HEK293 (cell line): ENCODE results near the gene NCKAP5.

Source experiments
- CTCF ChIA-PET: fragments of 350-600 bp; formaldehyde crosslinking; extraction: SDS; loops from one replicate; lab custom pipeline; 2021; ENCODE audit warnings: antibody characterized with exemption; lab: Yijun Ruan, JAX
- POLR2A ChIA-PET: fragments of 300-600 bp; formaldehyde crosslinking; extraction: SDS; loops from one replicate; lab custom pipeline; 2020; ENCODE audit warnings: antibody characterized with exemption, inconsistent platforms; lab: Yijun Ruan, JAX
- H3K27ac ChIP-seq: fragments of 200-500 bp; sonication (Bioruptor generic); 2 replicates; pipeline ENCODE4 v1.5.1; 2014; ENCODE audit warnings: low read depth, low read length, control low read depth, inconsistent platforms; ENCODE audit errors: extremely low read depth
- H3K36me3 ChIP-seq, 2 experiments: fragments of 200-500 bp in 1 of 2; sonication (Bioruptor generic) in 1 of 2; 1 replicate in 1 of 2; 2 replicates in 1 of 2; pipeline ENCODE4 v1.5.1; 2014 to 2017; ENCODE audit warnings: inconsistent platforms in 2 of 2, low read length in 2 of 2; ENCODE audit not compliant: control insufficient read depth in 2 of 2, insufficient read depth in 1 of 2
- H3K4me1 ChIP-seq: fragments of 200-500 bp; sonication (Bioruptor generic); 2 replicates; pipeline ENCODE4 v1.5.1; 2014; ENCODE audit warnings: mild to moderate bottlenecking, low read length, inconsistent platforms; ENCODE audit not compliant: control insufficient read depth, insufficient read depth
- H3K4me3 ChIP-seq: 2 replicates; pipeline ENCODE4 v1.5.1; 2011; ENCODE audit warnings: low read depth, mild to moderate bottlenecking, control low read depth, low read length, moderate library complexity
- H3K9me3 ChIP-seq: fragments of 200-500 bp; sonication (Bioruptor generic); 2 replicates; pipeline ENCODE4 v1.5.1; 2014; ENCODE audit warnings: low read depth, low read length, inconsistent platforms; ENCODE audit not compliant: control insufficient read depth, insufficient read depth
- RBAK ChIP-seq: fragments of 450-650 bp; formaldehyde crosslinking; IDR thresholded peaks from 2 replicates; pipeline ENCODE4 v1.5.1; 2016; ENCODE audit warnings: missing biosample characterization, missing genetic modification characterization
- REPIN1 ChIP-seq: fragments of 450-650 bp; formaldehyde crosslinking; IDR thresholded peaks from 2 replicates; pipeline ENCODE4 v1.5.1; 2017; ENCODE audit warnings: missing biosample characterization, missing genetic modification characterization, low read depth
- REST ChIP-seq: fragments of 450-650 bp; formaldehyde crosslinking; IDR thresholded peaks from 2 replicates; pipeline ENCODE4 v1.5.1; 2016; ENCODE audit warnings: missing biosample characterization, missing genetic modification characterization
- SCRT2 ChIP-seq: fragments of 450-650 bp; formaldehyde crosslinking; IDR thresholded peaks from 2 replicates; pipeline ENCODE4 v1.5.1; 2016; ENCODE audit warnings: missing biosample characterization, missing genetic modification characterization
- ZBTB6 ChIP-seq: fragments of 450-650 bp; formaldehyde crosslinking; IDR thresholded peaks from 2 replicates; pipeline ENCODE4 v1.5.1; 2017; ENCODE audit warnings: missing biosample characterization, missing genetic modification characterization
- ZBTB8A ChIP-seq: fragments of 450-650 bp; formaldehyde crosslinking; IDR thresholded peaks from 2 replicates; pipeline ENCODE4 v1.5.1; 2016; ENCODE audit warnings: missing biosample characterization, missing genetic modification characterization
- ZFP41 ChIP-seq: fragments of 450-650 bp; formaldehyde crosslinking; IDR thresholded peaks from 2 replicates; pipeline ENCODE4 v1.5.1; 2016; ENCODE audit warnings: missing biosample characterization, missing genetic modification characterization, borderline replicate concordance
- ZFP69B ChIP-seq: fragments of 450-650 bp; formaldehyde crosslinking; IDR thresholded peaks from 2 replicates; pipeline ENCODE4 v1.5.1; 2016; ENCODE audit warnings: missing biosample characterization, missing genetic modification characterization
- ZNF292 ChIP-seq: fragments of 450-650 bp; formaldehyde crosslinking; IDR thresholded peaks from 2 replicates; pipeline ENCODE4 v1.5.1; 2016; ENCODE audit warnings: low read depth, missing biosample characterization, missing genetic modification characterization, borderline replicate concordance
- ZNF302 ChIP-seq: fragments of 450-650 bp; formaldehyde crosslinking; IDR thresholded peaks from 2 replicates; pipeline ENCODE4 v1.5.1; 2016; ENCODE audit warnings: missing biosample characterization, missing genetic modification characterization, low read depth
- ZNF449 ChIP-seq: fragments of 450-650 bp; formaldehyde crosslinking; IDR thresholded peaks from 2 replicates; pipeline ENCODE4 v1.5.1; 2017; ENCODE audit warnings: missing biosample characterization, mild to moderate bottlenecking, missing genetic modification characterization, moderate library complexity
- ZNF544 ChIP-seq: fragments of 450-650 bp; formaldehyde crosslinking; IDR thresholded peaks from 2 replicates; pipeline ENCODE4 v1.5.0; 2017; ENCODE audit warnings: missing biosample characterization, missing genetic modification characterization
- ZNF558 ChIP-seq: fragments of 450-650 bp; formaldehyde crosslinking; IDR thresholded peaks from 2 replicates; pipeline ENCODE4 v1.5.1; 2016; ENCODE audit warnings: missing biosample characterization, missing genetic modification characterization
- ZNF571 ChIP-seq: fragments of 450-650 bp; formaldehyde crosslinking; IDR thresholded peaks from 2 replicates; pipeline ENCODE4 v1.5.0; 2017; ENCODE audit warnings: missing biosample characterization, missing genetic modification characterization
- ZNF623 ChIP-seq: fragments of 450-650 bp; formaldehyde crosslinking; IDR thresholded peaks from 2 replicates; pipeline ENCODE4 v1.5.1; 2016; ENCODE audit warnings: missing biosample characterization, missing genetic modification characterization
- ZNF629 ChIP-seq: fragments of 450-650 bp; formaldehyde crosslinking; IDR thresholded peaks from 2 replicates; pipeline ENCODE4 v1.5.1; 2017; ENCODE audit warnings: missing biosample characterization, missing genetic modification characterization
- ZNF639 ChIP-seq: fragments of 450-650 bp; formaldehyde crosslinking; IDR thresholded peaks from 2 replicates; pipeline ENCODE4 v1.5.1; 2016; ENCODE audit warnings: missing biosample characterization, missing genetic modification characterization
- ZNF654 ChIP-seq: fragments of 450-650 bp; formaldehyde crosslinking; IDR thresholded peaks from 2 replicates; pipeline ENCODE4 v1.5.1; 2016; ENCODE audit warnings: low read depth, missing biosample characterization, missing genetic modification characterization
- ZNF664 ChIP-seq: fragments of 450-650 bp; formaldehyde crosslinking; IDR thresholded peaks from 2 replicates; pipeline ENCODE4 v1.5.1; 2016; ENCODE audit warnings: missing biosample characterization, missing genetic modification characterization
- ZNF692 ChIP-seq: fragments of 450-650 bp; formaldehyde crosslinking; IDR thresholded peaks from 2 replicates; pipeline ENCODE4 v1.5.1; 2016; ENCODE audit warnings: missing biosample characterization, missing genetic modification characterization
- ZNF837 ChIP-seq: fragments of 450-650 bp; formaldehyde crosslinking; IDR thresholded peaks from 2 replicates; pipeline ENCODE4 v1.5.1; 2016; ENCODE audit warnings: missing biosample characterization, missing genetic modification characterization
- ZSCAN16 ChIP-seq: fragments of 450-650 bp; formaldehyde crosslinking; IDR thresholded peaks from 2 replicates; pipeline ENCODE4 v1.5.1; 2016; ENCODE audit warnings: missing biosample characterization, missing genetic modification characterization

Gene NCKAP5

GRCh38 chr2:133346654-133347053 lies 221.6 kb downstream of the NCKAP5 start:
- CTCF ChIA-PET = interaction anchor here (0.6 kb wide), 1 partner anchor 434 kb away, joined by 3 read pairs; no protein-coding TSS in a partner anchor

GRCh38 chr2:133345638-133346037 lies 222.6 kb downstream of the NCKAP5 start:
- H3K27ac ChIP-seq = no peak overlapping the region
- POLR2A ChIA-PET = no interaction called here
- TF ChIP-seq RBAK (tag by site-specific recombination) (no peak), ZFP41 (tag by site-specific recombination) (no peak), ZNF664 (tag by site-specific recombination) (no peak), ZBTB8A (tag by site-specific recombination) (no peak), REST (tag by site-specific recombination) (no peak), ZSCAN16 (tag by site-specific recombination) (no peak), ZNF654 (tag by site-specific recombination) (no peak), ZNF571 (tag by site-specific recombination) (no peak), ZNF639 (tag by site-specific recombination) (no peak), ZNF629 (tag by site-specific recombination) (no peak), ZNF558 (tag by site-specific recombination) (no peak), ZNF449 (tag by site-specific recombination) (no peak), ZNF837 (tag by site-specific recombination) (no peak), ZFP69B (no peak), ZNF544 (no peak), ZNF623 (no peak), ZBTB6 (tag by site-specific recombination) (no peak), REPIN1 (no peak), ZNF292 (tag by site-specific recombination) (no peak)
- H3K4me3 ChIP-seq = no peak overlapping the region
- no peaks in the 10 kb centered on the region for H3K36me3 ChIP-seq
- H3K9me3 ChIP-seq = no peaks in the 10 kb centered on the region
- no peaks in the 10 kb centered on the region for H3K4me1 ChIP-seq
- CTCF ChIA-PET = no interaction called here

More at GRCh38 chr2:133346654-133347053, 221.6 kb downstream of the NCKAP5 start:
- POLR2A ChIA-PET = no interaction called here
- no peak overlapping the region for H3K4me3 ChIP-seq
- no peak overlapping the region for H3K27ac ChIP-seq
- TF ChIP-seq ZNF302 (tag by site-specific recombination) (no peak), SCRT2 (tag by site-specific recombination) (peak; percentile 86), ZFP69B (0 out of 2 replicates have a peak, but pooled peaks have one; percentile 41), ZNF692 (tag by site-specific recombination) (peak; percentile 89)
- TF ChIP-seq, all 188 proteins: peak for 3
- Histone ChIP-seq H3K4me1 (no peaks in the 10 kb centered on the region), H3K9me3 (no peaks in the 10 kb centered on the region), H3K36me3 (no peaks in the 10 kb centered on the region)
